OCI-LY7 (cell line): Measurements from ENCODE around the gene DHPS.

Experiments
- EZH2phosphoT487 ChIP-seq: fragments of 200-600 bp; sonication (generic); IDR thresholded peaks from 2 replicates; pipeline ENCODE4 v1.6.1; 2018; ENCODE audit warnings: low read depth, borderline replicate concordance, mild to moderate bottlenecking, mixed run types, antibody characterized with exemption, low read length, moderate library complexity, mixed read lengths
- TF ChIP-seq, protein P1 (sequence below): fragments of 200-600 bp; sonication (generic); conservative IDR thresholded peaks from 2 replicates; pipeline ENCODE4 v1.5.1; 2014; ENCODE audit warnings: mild to moderate bottlenecking, antibody characterized with exemption, low read length, moderate library complexity, mixed read lengths

DNA sequence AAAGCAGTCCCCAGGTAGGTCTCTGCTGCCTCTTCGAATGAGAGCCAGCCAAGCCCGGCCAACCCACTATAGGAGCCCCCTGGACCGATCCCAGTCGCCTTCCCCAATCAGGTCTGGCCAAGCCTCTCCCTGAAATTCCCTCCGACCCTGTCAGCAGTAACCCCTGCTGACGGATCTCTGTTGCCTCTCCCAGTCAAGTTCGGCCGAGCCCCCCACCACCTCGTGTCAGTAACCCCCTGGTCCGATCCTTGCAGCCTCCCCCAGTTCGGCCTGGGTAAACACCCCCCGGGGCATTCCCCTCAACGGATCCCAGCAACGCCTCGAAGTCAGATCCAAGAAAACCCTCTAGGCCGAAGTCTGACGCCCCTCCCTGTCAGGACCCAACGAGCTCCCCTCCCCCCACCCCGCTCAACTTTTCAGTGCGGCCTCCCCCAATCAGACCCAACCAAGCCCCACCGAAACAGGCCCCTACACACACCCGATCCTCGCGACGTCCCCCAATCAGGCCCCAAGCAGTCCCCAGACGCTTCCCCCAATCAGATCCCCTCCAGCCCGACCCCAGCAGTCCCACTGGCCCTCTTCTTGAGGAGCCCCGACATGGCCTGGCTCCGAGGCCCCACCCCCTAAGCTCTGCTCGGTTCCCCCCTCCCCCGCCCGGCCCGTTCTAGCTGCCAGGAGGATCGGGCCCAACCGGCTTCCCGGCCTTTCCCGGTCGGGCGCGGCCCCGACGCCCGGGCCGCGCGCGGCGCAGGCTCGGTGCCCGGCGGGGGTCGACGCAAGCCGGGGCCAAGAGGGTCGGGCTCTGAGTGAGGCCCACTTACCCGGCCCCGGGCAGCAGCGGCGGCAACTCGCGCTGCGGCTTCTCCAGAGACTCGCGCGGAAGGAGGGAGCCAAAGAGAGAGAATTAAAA lies 40.2 kb upstream of the DHPS start:
- TF ChIP-seq, protein P1, sequence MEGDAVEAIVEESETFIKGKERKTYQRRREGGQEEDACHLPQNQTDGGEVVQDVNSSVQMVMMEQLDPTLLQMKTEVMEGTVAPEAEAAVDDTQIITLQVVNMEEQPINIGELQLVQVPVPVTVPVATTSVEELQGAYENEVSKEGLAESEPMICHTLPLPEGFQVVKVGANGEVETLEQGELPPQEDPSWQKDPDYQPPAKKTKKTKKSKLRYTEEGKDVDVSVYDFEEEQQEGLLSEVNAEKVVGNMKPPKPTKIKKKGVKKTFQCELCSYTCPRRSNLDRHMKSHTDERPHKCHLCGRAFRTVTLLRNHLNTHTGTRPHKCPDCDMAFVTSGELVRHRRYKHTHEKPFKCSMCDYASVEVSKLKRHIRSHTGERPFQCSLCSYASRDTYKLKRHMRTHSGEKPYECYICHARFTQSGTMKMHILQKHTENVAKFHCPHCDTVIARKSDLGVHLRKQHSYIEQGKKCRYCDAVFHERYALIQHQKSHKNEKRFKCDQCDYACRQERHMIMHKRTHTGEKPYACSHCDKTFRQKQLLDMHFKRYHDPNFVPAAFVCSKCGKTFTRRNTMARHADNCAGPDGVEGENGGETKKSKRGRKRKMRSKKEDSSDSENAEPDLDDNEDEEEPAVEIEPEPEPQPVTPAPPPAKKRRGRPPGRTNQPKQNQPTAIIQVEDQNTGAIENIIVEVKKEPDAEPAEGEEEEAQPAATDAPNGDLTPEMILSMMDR = no peak
- no peak for TF ChIP-seq EZH2phosphoT487
